H9 (cell line): ENCODE data around the gene PCID2. TPM values are rescaled to one million over a fixed set of nuclear protein-coding genes. Genes with fewer than 3 reads are reported as not detected.
"Not testable (repeated sequence)": the region's sequence is repeated elsewhere in the genome, so short reads cannot be mapped to it uniquely, and the experiment has no call there.

Experiments used
- DNase-seq: peaks from one replicate; pipeline ENCODE4 v3.0.0-alpha.2; 2017
- H2AFZ ChIP-seq: one replicate; pipeline ENCODE4 v1.6.1; 2013; ENCODE audit warnings: mild to moderate bottlenecking, low read length, control low read depth, moderate library complexity
- H2AK5ac ChIP-seq: 2 replicates; pipeline ENCODE4 v1.6.1; 2013; ENCODE audit warnings: low read length, control low read depth, mixed read lengths; ENCODE audit not compliant: insufficient read length
- H2BK120ac ChIP-seq: one replicate; pipeline ENCODE4 v1.6.1; 2013; ENCODE audit warnings: low read depth, mild to moderate bottlenecking, low read length, control low read depth, inconsistent platforms; ENCODE audit not compliant: poor library complexity, severe bottlenecking
- H2BK12ac ChIP-seq: 2 replicates; pipeline ENCODE4 v1.6.1; 2013; ENCODE audit warnings: low read length, control low read depth, mixed read lengths, low read depth; ENCODE audit not compliant: insufficient read length
- H2BK15ac ChIP-seq: 2 replicates; pipeline ENCODE4 v1.6.1; 2013; ENCODE audit warnings: low read depth, low read length, control low read depth
- H2BK20ac ChIP-seq: one replicate; pipeline ENCODE4 v1.6.1; 2013; ENCODE audit warnings: low read depth, mild to moderate bottlenecking, low read length, control low read depth, inconsistent platforms; ENCODE audit not compliant: poor library complexity, severe bottlenecking
- H2BK5ac ChIP-seq: 2 replicates; pipeline ENCODE4 v1.6.1; 2013; ENCODE audit warnings: low read length, control low read depth, mixed read lengths; ENCODE audit not compliant: insufficient read length
- H3K14ac ChIP-seq: 2 replicates; pipeline ENCODE4 v1.6.1; 2013; ENCODE audit warnings: low read length, control low read depth; ENCODE audit not compliant: insufficient read depth
- H3K18ac ChIP-seq: 2 replicates; pipeline ENCODE4 v1.6.1; 2013; ENCODE audit warnings: low read depth, mild to moderate bottlenecking, mixed read lengths, low read length, control low read depth; ENCODE audit not compliant: insufficient read length
- H3K23ac ChIP-seq: 2 replicates; pipeline ENCODE4 v1.6.1; 2013; ENCODE audit warnings: low read length, control low read depth, mixed read lengths, low read depth; ENCODE audit not compliant: insufficient read length
- H3K23me2 ChIP-seq: 2 replicates; pipeline ENCODE4 v1.6.1; 2013; ENCODE audit warnings: low read depth, mild to moderate bottlenecking, mixed read lengths, low read length, control low read depth; ENCODE audit not compliant: insufficient read length, poor library complexity, severe bottlenecking
- H3K27ac ChIP-seq: 2 replicates; pipeline ENCODE4 v1.5.1; 2013; ENCODE audit warnings: low read length, control low read depth, mixed read lengths, low read depth; ENCODE audit not compliant: insufficient read length
- H3K27me3 ChIP-seq: 2 replicates; pipeline ENCODE4 v1.6.1; 2013; ENCODE audit warnings: low read length, control low read depth, inconsistent platforms; ENCODE audit not compliant: insufficient read depth
- H3K4ac ChIP-seq: 2 replicates; pipeline ENCODE4 v1.6.1; 2013; ENCODE audit warnings: low read depth, mild to moderate bottlenecking, control low read depth, inconsistent platforms, low read length, moderate library complexity
- H3K4me1 ChIP-seq: 2 replicates; pipeline ENCODE4 v1.6.1; 2013; ENCODE audit warnings: low read length, control low read depth, inconsistent platforms; ENCODE audit not compliant: insufficient read depth
- H3K4me2 ChIP-seq: 2 replicates; pipeline ENCODE4 v1.6.1; 2013; ENCODE audit warnings: low read length, control low read depth, mixed read lengths; ENCODE audit not compliant: insufficient read length, insufficient read depth
- H3K56ac ChIP-seq: 2 replicates; pipeline ENCODE4 v1.6.1; 2013; ENCODE audit warnings: low read depth, mild to moderate bottlenecking, mixed read lengths, low read length, control low read depth; ENCODE audit not compliant: insufficient read length
- H3K79me1 ChIP-seq: 2 replicates; pipeline ENCODE4 v1.6.1; 2013; ENCODE audit warnings: low read depth, mild to moderate bottlenecking, moderate library complexity, low read length, control low read depth, inconsistent platforms; ENCODE audit not compliant: insufficient read depth, poor library complexity, severe bottlenecking
- H3K79me2 ChIP-seq: 2 replicates; pipeline ENCODE4 v1.6.1; 2013; ENCODE audit warnings: low read length, control low read depth, inconsistent platforms; ENCODE audit not compliant: insufficient read depth
- H3K9ac ChIP-seq: 2 replicates; pipeline ENCODE4 v1.6.1; 2013; ENCODE audit warnings: low read length, control low read depth, mixed read lengths; ENCODE audit not compliant: insufficient read length; ENCODE audit errors: extremely low read depth
- H3K9me3 ChIP-seq: one replicate; pipeline ENCODE4 v1.6.1; 2013; ENCODE audit warnings: low read depth, low read length, inconsistent platforms; ENCODE audit not compliant: control insufficient read depth
- H3T11ph ChIP-seq: one replicate; pipeline ENCODE4 v1.6.1; 2013; ENCODE audit warnings: mild to moderate bottlenecking, low read length, control low read depth, inconsistent platforms
- H4K20me1 ChIP-seq: one replicate; pipeline ENCODE4 v1.6.1; 2013; ENCODE audit not compliant: control insufficient read depth, insufficient read length, insufficient read depth
- H4K5ac ChIP-seq: 2 replicates; pipeline ENCODE4 v1.6.1; 2013; ENCODE audit warnings: low read depth, mild to moderate bottlenecking, mixed read lengths, low read length, control low read depth; ENCODE audit not compliant: insufficient read length
- H4K8ac ChIP-seq: replicated peaks from 2 replicates; pipeline ENCODE4 v1.6.1; 2013; ENCODE audit warnings: low read length, control low read depth, mixed read lengths, low read depth; ENCODE audit not compliant: insufficient read length
- H4K91ac ChIP-seq: 2 replicates; pipeline ENCODE4 v1.6.1; 2013; ENCODE audit warnings: low read depth, mild to moderate bottlenecking, moderate library complexity, mixed read lengths, low read length, control low read depth; ENCODE audit not compliant: insufficient read length
- H3K27ac Mint-ChIP-seq, 3 experiments: 2 replicates in 2 of 3; 3 replicates in 1 of 3; pipeline ENCODE4 v1.8.0; 2020 to 2021; ENCODE audit warnings: mixed read lengths in 3 of 3, mild to moderate bottlenecking in 1 of 3, moderate library complexity in 1 of 3
- H3K27me3 Mint-ChIP-seq: 2 replicates; pipeline ENCODE4 v1.8.0; 2021; ENCODE audit warnings: low read depth, mild to moderate bottlenecking, moderate library complexity, mixed read lengths
- H3K36me3 Mint-ChIP-seq, 3 experiments: 2 replicates in 2 of 3; 3 replicates in 1 of 3; pipeline ENCODE4 v1.8.0; 2020 to 2021; ENCODE audit warnings: low read depth in 3 of 3, mixed read lengths in 3 of 3; ENCODE audit not compliant: insufficient read depth in 1 of 3
- H3K4me1 Mint-ChIP-seq, 2 experiments: 2 replicates each; pipeline ENCODE4 v1.8.0; 2020; ENCODE audit warnings: mixed read lengths in 2 of 2
- H3K4me3 Mint-ChIP-seq, 2 experiments: 2 replicates in 1 of 2; 3 replicates in 1 of 2; pipeline ENCODE4 v1.8.0; 2020 to 2021; ENCODE audit warnings: mild to moderate bottlenecking in 2 of 2, mixed read lengths in 2 of 2, moderate library complexity in 1 of 2
- H3K9me3 Mint-ChIP-seq, 2 experiments: 2 replicates in 1 of 2; 3 replicates in 1 of 2; pipeline ENCODE4 v1.8.0; 2020; ENCODE audit warnings: mild to moderate bottlenecking in 2 of 2, mixed read lengths in 2 of 2, moderate library complexity in 1 of 2
- CTCF ChIP-seq: fragments of 200-600 bp; sonication (generic); conservative IDR thresholded peaks from 3 replicates; pipeline ENCODE4 v1.8.0; 2021; ENCODE audit warnings: antibody characterized with exemption, mild to moderate bottlenecking
- WGBS: extraction: QIAGEN DNeasy Blood & Tissue Kit; methylation state at CpG from one replicate; pipeline ENCODE4 v1.1.7; 2013; ENCODE audit warnings: missing lambda C conversion rate, low lambda C conversion rate, mixed read lengths; ENCODE audit not compliant: insufficient read length; ENCODE audit errors: extremely low coverage; 5-methylcytosine and 5-hydroxymethylcytosine counted together
- long read RNA-seq: library from polyadenylated mRNA; unstranded; transcript quantifications from one replicate; pipeline ENCODE4 v2.0.0, GENCODE V29; 2020
- total RNA-seq: library from RNA; stranded (reverse); gene quantifications from 2 replicates; pipeline ENCODE4 v1.2.1, GENCODE V29; 2021

The PCID2 gene
- 62.3 and 66.0 TPM in 2 replicates for total RNA-seq
- long read RNA-seq, transcript PCID2-202 (14 exons, 1,898 nt): major isoform, 283 of 574 reads
- long read RNA-seq, transcript PCID2-205 (15 exons, 1,654 nt): minor isoform, 85 of 574 reads
- long read RNA-seq, transcript PCID2-203 (14 exons, 2,372 nt): minor isoform, 11 of 574 reads
- long read RNA-seq, transcript PCID2-206 (15 exons, 1,671 nt): minor isoform, 92 of 574 reads
- long read RNA-seq, partial matches to known transcripts: 20 of 574 reads
- long read RNA-seq, other reads (novel, unspliced or antisense): 76 of 574 reads

- no peak within 1 kb of the TSS for H2BK15ac ChIP-seq
- peak within 1 kb of the TSS; percentile 24 for H3K27ac ChIP-seq
- peak within 1 kb of the TSS; percentile 20 to 89 (median 59); a peak in 5 of 7 replicates for H3K27ac Mint-ChIP-seq
- H3K4me2 ChIP-seq: peak within 1 kb of the TSS; percentile 88
- no peak within 1 kb of the TSS for H2BK12ac ChIP-seq
- H3K4me1 ChIP-seq: no peaks in the 10 kb centered on the region
- H3K18ac ChIP-seq: peak within 1 kb of the TSS; percentile 96
- H2BK5ac ChIP-seq: no peak within 1 kb of the TSS
- H4K91ac ChIP-seq: peak within 1 kb of the TSS; percentile 71
- peak within 1 kb of the TSS; percentile 89 to 93 for H3K4me3 Mint-ChIP-seq
- peak within 1 kb of the TSS; percentile 84 for H2BK120ac ChIP-seq
- no peak within 1 kb of the TSS for H2AFZ ChIP-seq
- peak within 1 kb of the TSS; percentile 95 for H3K9ac ChIP-seq
- no peak within 1 kb of the TSS for H3K56ac ChIP-seq
- H4K20me1 ChIP-seq: no peaks in the 10 kb centered on the region
- H4K8ac ChIP-seq: no peak within 1 kb of the TSS
- WGBS: no CpG with 5 or more reads among the region's 103 CpGs
- DNase-seq: peak; percentile 89
- no peak within 1 kb of the TSS for H4K5ac ChIP-seq
- H2BK20ac ChIP-seq: no peak within 1 kb of the TSS
- H3K27me3 Mint-ChIP-seq: no peaks in the 10 kb centered on the region
- peaks cover 26 to 39% of the 10 kb centered on the region in 2 experiments for H3K4me1 Mint-ChIP-seq
- no peak for TF ChIP-seq CTCF
- H3K9me3 Mint-ChIP-seq: no peaks in the 10 kb centered on the region
- peaks cover 37 to 41% (median 41%) of the 10 kb centered on the region in 3 experiments for H3K36me3 Mint-ChIP-seq
- no peaks in the 10 kb centered on the region for H3K27me3 ChIP-seq
- H3K79me2 ChIP-seq: peaks cover 61% of the 10 kb centered on the region
- H3K23ac ChIP-seq: no peak within 1 kb of the TSS
- no peak within 1 kb of the TSS; the same call in 1 of the 2 replicates for H3K4ac ChIP-seq
- peak within 1 kb of the TSS; percentile 98 for H3K14ac ChIP-seq
- H3T11ph ChIP-seq: no peak within 1 kb of the TSS
- peaks cover 6% of the 10 kb centered on the region for H3K23me2 ChIP-seq
- no peak within 1 kb of the TSS for H2AK5ac ChIP-seq
- no peaks in the 10 kb centered on the region for H3K9me3 ChIP-seq
- H3K79me1 ChIP-seq: peaks cover 7% of the 10 kb centered on the region
These were observed at the start of gene PCID2 for GRCh38 chr13:113208421-113209335. TSS of gene PCID2 (minus strand) at chr13:113208669. CDS start at chr13:113208634, 35 bp downstream.

- H2BK5ac ChIP-seq, H3K79me1 ChIP-seq, H3K9ac ChIP-seq, H2AK5ac ChIP-seq, H3K79me2 ChIP-seq, H3K56ac ChIP-seq, H2BK12ac ChIP-seq, H2BK120ac ChIP-seq, H4K5ac ChIP-seq, H3K14ac ChIP-seq, H2BK15ac ChIP-seq, H3K4me2 ChIP-seq, H3K18ac ChIP-seq, H3K4me1 Mint-ChIP-seq, H4K20me1 ChIP-seq, H3T11ph ChIP-seq, H3K23ac ChIP-seq, H4K91ac ChIP-seq, H3K4me3 Mint-ChIP-seq, H3K27ac ChIP-seq, H4K8ac ChIP-seq, H3K9me3 Mint-ChIP-seq, H3K27ac Mint-ChIP-seq, H3K4me1 ChIP-seq, H3K27me3 Mint-ChIP-seq, H3K23me2 ChIP-seq, H2BK20ac ChIP-seq, H3K4ac ChIP-seq, H3K27me3 ChIP-seq, DNase-seq, H2AFZ ChIP-seq, H3K9me3 ChIP-seq: not testable (repeated sequence)
- no CpG with 5 or more reads among the region's 6 CpGs for WGBS
- H3K36me3 Mint-ChIP-seq: peaks cover 49 to 86% (median 72%) of the 10 kb centered on the region in 3 experiments
These were observed 49.4 kb upstream of the PCID2 start for GRCh38 chr13:113257908-113258307.
